ENCODE measurements around the gene SH3BGRL2. TPM values are rescaled to one million over a fixed set of nuclear protein-coding genes. Genes with fewer than 3 reads are reported as not detected.
"Not testable (repeated sequence)": the region's sequence is repeated elsewhere in the genome, so short reads cannot be mapped to it uniquely, and the experiment has no call there.

SH3BGRL2 gene
- total RNA-seq, 1 donor from 2014 or later: 23.6 TPM

DNA sequence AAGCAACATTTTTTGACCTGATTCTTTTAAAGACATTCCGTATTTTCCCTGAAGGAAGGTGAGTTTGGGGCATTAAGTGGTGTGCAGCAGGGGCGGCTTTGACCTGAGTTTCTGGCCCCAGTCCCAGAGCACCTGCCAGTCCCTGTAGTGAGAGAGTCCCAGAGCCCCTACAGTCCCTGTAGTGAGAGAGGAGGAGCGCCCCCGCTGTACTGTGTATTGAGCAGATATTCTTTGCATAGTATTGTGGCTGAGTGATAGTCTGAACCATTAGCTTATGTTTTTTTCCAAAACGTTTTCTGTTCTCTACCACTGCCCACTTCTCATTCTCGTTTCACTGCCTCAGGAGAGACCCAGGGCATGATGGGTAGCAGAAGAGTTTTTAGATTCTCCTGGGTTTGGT lies 17.2 kb upstream of the SH3BGRL2 start:
- no peak for DNase-seq (ENCODE audit: low spot score in 2 of 2)
- FAIRE-seq: no peak

DNA sequence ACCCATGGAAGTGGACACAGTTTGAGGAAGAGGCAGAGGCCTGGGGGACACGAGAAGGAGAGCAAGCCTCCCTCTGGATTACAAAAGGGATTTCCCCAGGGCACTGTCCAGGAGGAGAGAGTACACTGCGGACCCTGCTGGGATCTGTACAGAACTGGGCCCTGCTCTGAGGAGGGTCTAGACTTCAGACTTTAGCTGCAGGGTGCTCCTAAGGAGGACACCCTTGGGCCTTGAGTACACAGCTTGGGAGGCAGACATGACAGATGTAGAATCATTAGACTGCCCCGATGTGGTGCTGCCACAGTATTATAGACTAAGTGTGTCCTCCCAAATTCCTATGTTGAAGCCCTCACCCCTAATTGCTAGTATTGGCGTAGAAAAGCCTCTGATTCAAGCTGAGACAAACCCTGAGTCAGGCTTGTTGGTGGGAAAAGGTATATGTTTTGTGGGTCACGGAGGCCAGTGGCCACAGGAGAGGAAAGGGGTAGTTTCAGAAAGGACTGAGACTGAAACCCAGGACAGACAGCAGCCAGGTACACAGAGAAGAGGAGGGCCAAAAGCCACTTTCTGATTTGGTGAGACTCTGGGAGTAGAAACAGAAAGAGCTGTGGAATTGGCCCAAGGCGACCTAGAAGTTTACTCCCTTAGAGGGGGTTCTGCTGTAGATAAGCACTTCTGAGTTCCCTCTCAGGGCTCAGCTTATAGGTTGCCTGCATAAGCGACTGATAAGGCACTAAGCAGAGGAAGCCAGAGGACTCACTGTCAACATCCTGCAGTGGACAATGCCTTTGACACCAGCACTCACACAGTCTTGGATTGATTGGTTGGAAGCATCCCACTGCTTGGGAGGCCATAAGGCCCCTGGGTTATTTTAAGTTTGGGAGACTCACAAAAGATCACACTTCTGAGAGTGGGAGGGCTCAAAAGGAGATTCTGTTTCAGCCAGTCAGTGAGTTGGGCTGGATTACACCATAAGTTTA lies 16.5 kb upstream of the SH3BGRL2 start:
- FAIRE-seq: no peak
- no peak for DNase-seq (ENCODE audit: low spot score in 2 of 2)

DNA sequence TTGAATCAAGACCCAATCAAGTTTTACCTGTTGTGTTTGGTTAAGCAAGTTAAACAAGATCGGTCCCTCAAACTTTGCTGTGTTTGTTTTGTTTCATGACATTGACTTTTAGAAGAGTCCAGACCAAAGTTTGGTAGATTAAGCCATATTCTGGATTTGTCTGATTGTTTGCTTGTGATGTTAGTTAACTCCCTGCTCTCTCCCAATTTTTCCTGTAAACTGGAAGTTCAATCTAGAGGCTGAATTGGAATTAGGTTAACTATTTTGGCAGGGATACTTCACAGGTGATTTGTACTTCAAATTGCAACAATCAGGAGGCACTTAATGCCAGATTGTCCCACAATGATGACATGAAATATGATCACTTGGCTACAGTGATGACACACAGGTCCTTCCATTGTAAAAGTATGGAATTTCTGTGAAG lies 13.6 kb upstream of the SH3BGRL2 start:
- FAIRE-seq (no peak), DNase-seq (ENCODE audit: low spot score in 2 of 2) (no peak)

- not testable (repeated sequence) for DNase-seq (ENCODE audit: low spot score in 2 of 2); FAIRE-seq
Observed at GRCh38 chr6:79618425-79618824, 12.7 kb upstream of the SH3BGRL2 start.

GRCh38 chr6:79621579-79621978 lies 9.6 kb upstream of the SH3BGRL2 start:
- no peak for FAIRE-seq
- no peak for DNase-seq (ENCODE audit: low spot score in 2 of 2)

DNA sequence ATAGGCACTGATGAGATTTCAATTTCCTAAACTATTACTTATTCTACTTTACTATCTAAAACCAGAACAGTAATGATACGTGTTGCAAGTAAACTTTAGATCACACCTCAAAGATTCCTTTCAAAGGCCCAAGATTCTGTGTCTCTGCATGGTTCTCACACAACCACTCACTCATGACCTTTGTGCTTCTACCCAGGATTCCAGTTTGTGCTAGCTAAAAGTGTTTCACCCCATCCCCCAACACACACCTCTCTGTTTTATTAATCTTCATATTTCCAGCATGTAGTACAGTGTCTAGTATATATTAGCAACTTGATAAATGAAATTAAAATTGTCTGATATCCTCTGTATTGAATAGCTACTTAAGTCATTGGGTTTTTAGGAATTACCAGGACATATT lies 8.8 kb upstream of the SH3BGRL2 start:
- FAIRE-seq (no peak), DNase-seq (ENCODE audit: low spot score in 2 of 2) (no peak)

- FAIRE-seq: no peak
- no peak for DNase-seq (ENCODE audit: low spot score in 2 of 2)
Observed at GRCh38 chr6:79623106-79623505, 8.0 kb upstream of the SH3BGRL2 start.

DNA sequence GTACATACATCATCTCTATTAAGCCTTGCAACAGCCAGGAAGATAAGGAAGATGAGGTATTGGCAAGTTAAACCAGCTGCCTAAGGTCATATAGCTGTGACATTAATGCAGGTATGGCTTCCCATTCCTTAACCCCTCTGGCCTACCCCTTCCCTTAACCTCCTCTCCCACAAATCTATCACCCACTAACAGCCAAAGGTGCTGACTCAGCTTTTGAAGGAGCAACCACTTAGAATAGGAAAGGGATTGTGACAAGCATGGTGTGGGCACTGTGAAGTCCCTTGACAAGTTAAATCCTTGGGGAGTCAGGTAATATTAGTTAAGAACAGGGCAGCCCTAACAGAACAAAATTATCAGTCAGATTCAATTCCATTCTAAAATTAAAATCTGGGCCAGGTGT lies 5.4 kb upstream of the SH3BGRL2 start:
- FAIRE-seq (no peak), DNase-seq (ENCODE audit: low spot score in 2 of 2) (no peak)

- DNase-seq (ENCODE audit: low spot score in 2 of 2): no peak
- no peak for FAIRE-seq
Observed at GRCh38 chr6:79626811-79627210, 4.3 kb upstream of the SH3BGRL2 start.

- FAIRE-seq (no peak), DNase-seq (ENCODE audit: low spot score in 2 of 2) (no peak)
Observed at GRCh38 chr6:79627422-79627821, 3.7 kb upstream of the SH3BGRL2 start.

GRCh38 chr6:79628466-79629288 lies 2.5 kb upstream of the SH3BGRL2 start:
- FAIRE-seq: no peak
- DNase-seq (ENCODE audit: low spot score in 2 of 2): no peak

DNA sequence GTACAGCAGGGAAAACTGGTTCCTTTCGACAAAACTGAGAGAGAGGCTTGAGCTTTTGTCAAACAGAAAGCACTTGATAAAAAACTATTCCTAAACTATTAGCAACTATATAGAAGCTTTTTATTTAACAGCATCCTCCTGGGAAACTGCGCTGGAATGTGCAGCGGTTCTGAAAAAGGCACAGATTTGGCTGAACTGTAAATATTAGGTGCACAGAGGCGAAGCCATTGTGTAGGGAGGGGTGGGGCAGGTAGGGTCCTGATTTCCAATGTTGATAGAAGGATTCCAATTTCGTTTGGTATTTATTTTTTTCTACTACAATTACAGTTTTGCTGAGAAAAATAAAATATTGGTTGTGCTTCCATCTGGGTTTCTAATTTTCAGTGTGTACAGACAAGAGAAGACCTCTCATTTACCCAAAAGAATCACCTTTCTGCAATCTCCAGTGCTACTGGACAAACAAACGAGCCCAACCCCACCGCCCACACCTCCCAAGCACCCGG lies 698 bp upstream of the SH3BGRL2 start:
- DNase-seq (ENCODE audit: low spot score in 2 of 2): no peak

DNA sequence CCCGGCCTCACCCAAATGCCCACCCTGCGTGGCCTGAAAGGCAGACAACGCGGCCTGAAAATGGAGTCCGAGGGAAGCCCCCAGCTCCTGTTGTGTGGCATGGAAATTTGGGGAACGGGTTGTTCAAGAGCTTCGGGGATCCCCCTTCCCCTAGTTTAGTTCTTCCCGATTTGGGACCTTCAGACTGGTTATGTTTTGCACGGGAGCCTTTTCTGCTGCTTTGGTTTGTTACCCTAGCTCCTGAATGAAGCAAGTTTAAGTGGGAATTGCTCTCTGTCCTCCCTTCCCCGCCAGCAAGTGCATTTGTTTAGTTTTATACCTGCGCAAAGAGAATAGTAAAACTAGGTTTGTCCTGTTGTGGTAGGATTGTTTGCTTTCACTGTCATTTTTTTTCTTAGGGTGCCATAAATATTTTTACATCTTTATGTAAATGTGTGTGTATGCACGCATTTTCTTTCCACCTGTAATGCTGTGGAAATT lies 604 bp downstream of the SH3BGRL2 start:
- no peak for FAIRE-seq
- no peak for DNase-seq (ENCODE audit: low spot score in 2 of 2)

More for the DNA sequence above, 698 bp upstream of the SH3BGRL2 start:
- no peak for FAIRE-seq

DNA sequence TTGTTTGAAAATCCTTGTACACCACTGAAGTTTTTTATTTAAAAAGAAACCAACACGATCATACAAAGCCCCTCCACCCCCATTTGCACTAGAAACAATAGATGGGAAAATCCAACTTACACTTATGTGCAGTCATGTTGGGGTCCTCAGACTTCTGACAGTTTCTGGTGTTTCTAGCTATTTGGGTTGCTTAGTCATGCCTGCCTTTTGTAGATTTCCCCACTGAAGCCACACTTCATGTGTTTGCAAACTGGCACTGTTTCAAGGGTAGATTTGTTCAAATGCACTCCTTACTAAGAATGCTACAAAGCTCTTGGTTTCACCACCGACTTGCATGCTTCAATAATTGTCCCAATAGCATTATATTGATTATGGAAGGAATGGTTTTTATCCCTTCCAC lies 1.5 kb downstream of the SH3BGRL2 start:
- DNase-seq (ENCODE audit: low spot score in 2 of 2) (no peak), FAIRE-seq (no peak)

DNA sequence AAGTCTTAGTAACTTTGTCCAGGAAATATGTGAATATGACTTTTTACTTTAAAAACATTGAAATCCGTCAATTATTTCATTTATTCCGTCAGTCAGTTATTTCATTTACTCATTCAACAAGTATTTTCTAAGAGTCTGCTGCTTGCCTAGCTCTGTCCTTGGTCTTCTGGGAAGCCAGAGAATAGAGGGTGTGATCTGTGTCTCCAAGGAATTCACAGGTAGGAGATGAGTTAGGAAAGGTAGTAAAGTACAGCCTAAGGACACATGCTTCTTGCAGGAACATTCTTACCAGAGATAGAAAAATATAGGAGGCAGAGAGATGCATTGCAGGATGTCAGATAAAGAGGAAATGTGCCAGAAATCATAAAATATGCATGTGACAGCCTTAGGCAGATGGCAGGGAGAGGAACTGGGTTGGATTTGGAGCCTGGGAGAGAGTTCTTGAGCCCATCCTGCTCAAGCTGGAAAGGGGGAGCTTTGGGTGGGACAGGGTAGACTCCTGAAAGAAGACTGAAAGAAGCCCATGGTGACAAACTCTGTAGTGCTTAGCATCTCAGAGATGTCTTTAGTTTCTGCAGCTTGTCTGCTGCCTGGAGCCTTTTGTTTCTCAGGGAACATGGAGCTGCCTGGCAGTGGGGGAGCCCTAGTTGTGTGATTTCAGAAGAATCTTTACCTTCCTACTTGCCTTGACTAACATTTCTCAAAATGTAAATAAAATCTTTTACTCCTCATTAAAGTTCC lies 3.5 kb downstream of the SH3BGRL2 start:
- FAIRE-seq (no peak), DNase-seq (ENCODE audit: low spot score in 2 of 2) (no peak)

- DNase-seq (ENCODE audit: low spot score in 2 of 2) (no peak), FAIRE-seq (no peak)
Observed at GRCh38 chr6:79635232-79635543, 4.1 kb downstream of the SH3BGRL2 start.

- no peak for FAIRE-seq
- DNase-seq (ENCODE audit: low spot score in 2 of 2): no peak
Observed at GRCh38 chr6:79636673-79637072, 5.5 kb downstream of the SH3BGRL2 start.

DNA sequence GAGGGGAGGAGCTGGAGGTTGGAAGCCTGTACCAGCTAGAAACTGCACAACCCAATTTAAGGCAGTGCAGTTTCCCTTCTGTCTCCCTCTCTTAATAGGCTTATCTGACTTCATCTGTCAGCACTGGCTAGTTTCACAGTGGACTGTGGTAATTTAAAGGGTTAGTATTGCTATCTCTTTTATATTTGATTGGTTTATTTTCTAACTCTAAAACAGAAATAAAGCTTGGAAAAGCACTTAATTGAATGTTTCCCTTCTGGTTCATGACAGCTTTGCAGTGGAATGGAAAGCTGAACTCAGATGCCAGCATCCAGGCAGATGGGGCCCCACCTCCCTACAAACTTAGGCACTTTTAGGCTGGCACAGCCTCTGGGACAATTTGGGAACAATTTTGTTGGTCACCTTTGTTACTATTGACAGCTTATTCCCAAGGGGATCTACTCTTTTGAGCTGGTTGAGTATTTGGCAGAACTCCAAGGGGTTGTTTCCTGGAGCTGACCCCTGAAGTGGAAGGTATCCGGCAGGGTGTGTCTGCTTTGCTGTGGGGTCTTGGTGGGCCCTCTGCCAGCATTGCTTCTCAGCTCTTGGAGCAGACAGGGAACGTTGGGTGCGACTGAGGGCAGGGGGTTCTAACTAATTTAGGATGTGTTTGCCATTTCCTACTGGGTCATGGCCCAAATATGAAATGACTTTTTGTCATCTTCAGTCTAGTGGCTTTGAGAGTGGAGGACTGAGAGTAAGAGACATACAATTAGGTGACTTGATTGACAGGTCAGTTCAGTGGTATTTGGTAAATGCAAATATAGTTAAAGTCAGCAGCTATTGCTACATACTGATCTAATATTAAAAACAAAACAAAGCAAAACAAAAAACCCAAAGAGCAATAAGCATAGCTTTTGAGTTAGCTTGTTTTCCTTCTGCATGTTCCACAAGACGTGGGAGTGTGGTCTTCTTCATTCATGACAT lies 9.3 kb downstream of the SH3BGRL2 start:
- DNase-seq (ENCODE audit: low spot score in 2 of 2) (no peak), FAIRE-seq (no peak)

DNA sequence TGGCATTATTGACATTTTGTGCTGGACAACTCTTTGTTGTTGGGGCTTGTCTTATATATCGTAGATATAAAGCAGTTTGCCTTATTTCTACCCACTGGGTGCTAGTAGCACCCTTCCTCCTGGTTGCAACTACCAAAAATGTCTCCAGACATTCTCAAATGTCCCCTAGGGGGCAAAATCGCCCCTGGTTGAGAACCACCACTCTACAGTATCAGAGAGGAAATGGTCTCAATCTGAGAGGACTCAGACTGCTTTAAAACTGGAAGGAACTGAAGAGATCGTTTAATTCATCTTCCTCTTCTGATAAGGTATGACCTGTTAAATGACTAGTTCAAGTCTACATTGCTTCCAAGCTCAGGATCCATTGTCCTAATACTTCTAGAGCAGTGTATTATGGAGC lies 14.9 kb downstream of the SH3BGRL2 start:
- FAIRE-seq: no peak

More for the DNA sequence above, 14.9 kb downstream of the SH3BGRL2 start:
- no peak for DNase-seq (ENCODE audit: low spot score in 2 of 2)
